ENCODE results near the gene BRIP1. TPM values are rescaled to one million over a fixed set of nuclear protein-coding genes. Genes with fewer than 3 reads are reported as not detected.

BRIP1 gene
- total RNA-seq, 1 donor from 2014 or later: 6.5 TPM

GRCh38 chr17:61646482-61646881 is 216.8 kb downstream of the BRIP1 start:
- no peak for FAIRE-seq
- DNase-seq (ENCODE audit: low spot score in 2 of 2): no peak

GRCh38 chr17:61645920-61646319 is 217.4 kb downstream of the BRIP1 start:
- DNase-seq (ENCODE audit: low spot score in 2 of 2): no peak

GRCh38 chr17:61644800-61645774 is 218.2 kb downstream of the BRIP1 start:
- DNase-seq (ENCODE audit: low spot score in 2 of 2) (no peak), FAIRE-seq (no peak)

More at GRCh38 chr17:61645920-61646319, 217.4 kb downstream of the BRIP1 start:
- FAIRE-seq: no peak

- DNase-seq (ENCODE audit: low spot score in 2 of 2) (no peak), FAIRE-seq (no peak)
These were observed 220.6 kb downstream of the BRIP1 start for GRCh38 chr17:61642768-61643167.

GRCh38 chr17:61641715-61642114 is 221.6 kb downstream of the BRIP1 start:
- FAIRE-seq (no peak), DNase-seq (ENCODE audit: low spot score in 2 of 2) (no peak)

- DNase-seq (ENCODE audit: low spot score in 2 of 2) (no peak), FAIRE-seq (no peak)
These were observed 222.2 kb downstream of the BRIP1 start for GRCh38 chr17:61641084-61641483.

GRCh38 chr17:61639818-61640217 is 223.5 kb downstream of the BRIP1 start:
- DNase-seq (ENCODE audit: low spot score in 2 of 2) (no peak), FAIRE-seq (no peak)

- FAIRE-seq (no peak), DNase-seq (ENCODE audit: low spot score in 2 of 2) (no peak)
These were observed 225.2 kb downstream of the BRIP1 start for GRCh38 chr17:61638087-61638486.

GRCh38 chr17:61635913-61636432 is 227.4 kb downstream of the BRIP1 start:
- FAIRE-seq: no peak
- DNase-seq (ENCODE audit: low spot score in 2 of 2): no peak

- no peak for FAIRE-seq
- no peak for DNase-seq (ENCODE audit: low spot score in 2 of 2)
These were observed 228.3 kb downstream of the BRIP1 start for GRCh38 chr17:61634942-61635538.

- no peak for FAIRE-seq
- no peak for DNase-seq (ENCODE audit: low spot score in 2 of 2)
These were observed 229.3 kb downstream of the BRIP1 start for GRCh38 chr17:61634011-61634539.

GRCh38 chr17:61632826-61633225 is 230.5 kb downstream of the BRIP1 start:
- no peak for DNase-seq (ENCODE audit: low spot score in 2 of 2)
- FAIRE-seq: no peak

- DNase-seq (ENCODE audit: low spot score in 2 of 2) (no peak), FAIRE-seq (no peak)
These were observed 231.5 kb downstream of the BRIP1 start for GRCh38 chr17:61631800-61632199.

Small RNA genes lying within 50 kb of the gene (small RNA-seq; reads per million reads assigned to genes)
- gene RF00019: not detected

Other genes with a start within 250 kb of the BRIP1 start
- gene INTS2, start 64.5 kb upstream of the BRIP1 start, total RNA-seq: 26.5 TPM
- gene MED13, start 201.8 kb upstream of the BRIP1 start, total RNA-seq: 121 TPM

All from frontal cortex (tissue), 4 donors.